G401 (cell line): ENCODE measurements around the gene C6orf136. TPM values are rescaled to one million over a fixed set of nuclear protein-coding genes. Genes with fewer than 3 reads are reported as not detected.

Source experiments
- DNase-seq: peaks from one replicate; pipeline ENCODE4 v3.0.0-alpha.2; 2015; ENCODE audit warnings: low spot score
- in situ Hi-C: cut with HindIII; loops from 2 replicates; pipeline ENCODE4 v1.10.0; 2016; ENCODE audit warnings: low sequenced_read_pairs, mixed read lengths
- total RNA-seq: library from RNA; depleted of rRNA; stranded (reverse); fragments of >200 nt; shearing (Covaris generic); gene quantifications from 2 replicates; pipeline ENCODE4 v1.2.3, GENCODE V29; 2014

The C6orf136 gene
- total RNA-seq, 1 experiment from 2014 or later: 11.7 TPM

DNA sequence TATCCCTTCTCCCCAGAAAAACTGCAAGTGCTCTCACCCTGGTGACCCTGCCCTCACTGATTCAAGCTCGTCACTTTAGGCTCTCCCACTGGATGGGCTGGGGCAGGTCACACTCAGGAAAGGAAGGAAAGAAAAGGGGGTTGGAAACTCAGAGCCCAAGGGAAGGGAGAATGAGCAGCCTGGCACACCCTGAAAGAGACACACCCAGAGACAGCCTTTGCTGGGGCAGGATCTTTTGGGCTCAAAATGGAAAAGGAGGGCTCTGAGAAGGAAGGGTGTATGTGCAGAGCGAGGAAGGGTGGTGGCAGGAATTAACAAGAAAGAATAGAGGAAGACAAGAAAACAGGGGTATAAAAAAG lies 37.0 kb downstream of the C6orf136 start:
- DNase-seq: no peak
- in situ Hi-C loops: no loop called here

DNA sequence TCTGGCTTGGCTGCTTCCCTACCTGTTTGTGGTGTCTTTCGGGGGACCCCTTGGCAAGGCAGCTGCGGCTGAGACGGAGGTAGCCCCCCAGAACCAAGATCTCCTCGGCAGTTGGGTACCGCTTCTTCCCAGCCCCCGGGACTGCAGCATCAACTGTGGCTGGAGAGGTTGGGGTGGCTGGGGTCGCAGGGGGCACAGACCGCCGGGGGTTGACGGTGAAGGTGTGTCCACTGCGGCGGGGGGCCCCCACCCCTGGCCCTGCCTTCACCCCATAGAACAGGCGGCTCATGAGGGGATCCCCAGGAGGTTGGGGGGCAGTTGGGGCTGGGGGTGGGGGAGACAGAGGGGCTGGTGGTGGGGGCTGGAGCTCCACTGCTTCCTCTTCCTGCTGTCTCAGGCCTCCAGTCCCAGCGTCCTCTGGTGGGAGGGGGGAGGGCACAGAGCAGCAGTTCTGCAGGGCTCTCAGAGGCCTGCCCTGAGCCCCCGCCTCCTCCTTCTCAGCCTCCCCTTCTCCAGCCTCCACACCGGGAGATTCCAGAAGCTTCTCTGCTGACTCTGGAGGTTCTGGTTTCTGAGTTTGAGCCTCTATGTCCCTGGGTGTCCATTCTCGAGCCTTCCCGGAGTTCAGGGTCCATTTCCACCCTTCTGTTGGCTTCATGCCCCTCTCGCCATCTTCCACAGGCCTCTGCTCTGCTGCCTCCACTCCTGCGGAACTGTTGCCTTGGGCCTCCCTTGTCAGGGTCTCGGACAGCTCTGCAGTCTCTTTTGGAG lies 37.6 kb downstream of the C6orf136 start:
- in situ Hi-C loops: no loop called here
- DNase-seq: no peak

DNA sequence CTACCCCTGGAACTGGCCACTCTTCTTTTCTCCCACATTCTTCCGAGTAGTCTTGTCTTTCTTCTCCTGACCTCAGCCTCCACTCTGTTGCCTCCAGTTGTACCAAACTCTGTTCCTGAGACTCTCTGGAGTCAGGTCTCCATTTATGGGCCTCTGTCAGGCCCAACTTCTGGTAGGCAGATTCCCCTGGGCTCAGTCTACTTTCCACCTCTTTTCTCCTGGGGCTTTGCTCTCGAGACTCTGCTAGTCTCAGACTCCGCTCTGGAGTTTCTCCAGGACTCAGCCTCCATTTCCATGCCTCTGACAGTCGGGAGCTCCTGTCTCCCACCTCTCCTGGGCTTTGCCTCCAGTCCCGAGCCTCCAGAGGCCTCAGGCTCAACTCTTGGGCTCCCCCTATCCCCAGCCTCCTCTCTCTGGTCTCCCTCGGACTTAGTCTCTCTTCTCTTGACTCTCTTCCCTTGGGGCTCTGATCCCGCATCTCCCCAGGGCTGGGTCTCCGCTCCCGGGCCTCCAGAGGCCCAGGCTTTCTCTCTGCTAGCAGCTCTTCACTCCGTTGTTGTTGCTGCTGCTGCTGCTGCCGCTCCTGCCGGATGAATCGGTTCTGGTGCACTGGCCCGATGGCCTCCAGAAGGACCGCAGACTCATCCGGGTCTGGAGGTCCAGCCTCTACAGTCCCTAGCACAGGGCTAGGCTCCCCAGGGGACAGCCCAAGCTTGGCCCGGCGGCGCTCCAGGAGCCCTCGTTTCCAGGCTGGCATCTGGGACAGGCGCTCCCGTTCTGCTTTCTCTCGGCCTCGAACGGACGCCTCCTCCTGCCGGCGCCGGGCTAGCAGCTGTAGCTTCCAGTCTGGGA lies 38.5 kb downstream of the C6orf136 start:
- no peak for DNase-seq
- in situ Hi-C loops: no loop called here

DNA sequence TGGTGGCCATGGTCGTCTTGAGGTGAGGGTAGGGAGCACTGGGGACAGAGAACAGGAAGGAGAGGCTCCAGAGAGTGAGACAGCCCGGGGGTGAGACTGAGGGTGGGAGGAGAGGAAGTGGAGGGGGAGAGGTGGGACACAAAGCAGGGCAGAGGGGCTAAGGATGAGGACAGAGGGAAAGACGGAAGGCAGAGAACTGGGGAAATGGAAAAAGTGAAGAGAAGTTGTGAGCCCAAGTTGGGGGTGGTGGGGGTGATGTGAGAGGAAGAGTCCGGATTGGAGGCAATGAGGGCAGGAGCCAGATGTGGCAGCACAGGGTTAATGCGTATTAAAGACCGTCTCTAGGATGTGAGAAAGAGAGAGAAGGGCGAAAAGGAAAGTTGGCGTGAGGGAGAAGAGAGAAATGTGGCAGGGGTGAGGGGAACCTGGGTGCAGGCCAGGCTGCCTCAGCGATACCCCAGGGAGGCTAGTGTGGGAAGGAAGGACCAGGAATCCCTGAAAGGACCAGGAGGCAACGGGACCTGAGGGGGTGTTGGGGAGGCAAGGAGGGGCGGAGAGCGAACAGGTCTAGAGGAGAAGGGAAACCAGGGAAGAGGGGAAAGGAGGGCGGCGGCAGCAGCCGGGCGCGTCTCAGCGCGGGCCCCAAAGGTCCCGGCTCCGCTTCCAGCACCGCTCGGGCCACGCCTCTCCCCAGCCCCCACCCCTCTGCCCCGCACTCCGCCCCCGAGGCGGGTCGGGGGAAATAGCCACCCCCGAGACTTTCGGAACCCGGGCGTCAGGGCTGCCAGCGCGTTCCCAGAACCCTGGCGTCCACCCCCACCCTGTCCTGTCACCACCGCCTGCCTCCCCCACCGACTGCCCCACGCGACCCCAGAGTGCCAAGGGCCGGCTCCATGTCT lies 39.3 kb downstream of the C6orf136 start, which contains the start of gene PPP1R18:
TSS of gene PPP1R18 (minus strand) at position 637 of the 899 bp plus-strand sequence. CDS start at position 10, 627 bp downstream.
- DNase-seq: peak; percentile 26
- in situ Hi-C loops: no loop called here

DNA sequence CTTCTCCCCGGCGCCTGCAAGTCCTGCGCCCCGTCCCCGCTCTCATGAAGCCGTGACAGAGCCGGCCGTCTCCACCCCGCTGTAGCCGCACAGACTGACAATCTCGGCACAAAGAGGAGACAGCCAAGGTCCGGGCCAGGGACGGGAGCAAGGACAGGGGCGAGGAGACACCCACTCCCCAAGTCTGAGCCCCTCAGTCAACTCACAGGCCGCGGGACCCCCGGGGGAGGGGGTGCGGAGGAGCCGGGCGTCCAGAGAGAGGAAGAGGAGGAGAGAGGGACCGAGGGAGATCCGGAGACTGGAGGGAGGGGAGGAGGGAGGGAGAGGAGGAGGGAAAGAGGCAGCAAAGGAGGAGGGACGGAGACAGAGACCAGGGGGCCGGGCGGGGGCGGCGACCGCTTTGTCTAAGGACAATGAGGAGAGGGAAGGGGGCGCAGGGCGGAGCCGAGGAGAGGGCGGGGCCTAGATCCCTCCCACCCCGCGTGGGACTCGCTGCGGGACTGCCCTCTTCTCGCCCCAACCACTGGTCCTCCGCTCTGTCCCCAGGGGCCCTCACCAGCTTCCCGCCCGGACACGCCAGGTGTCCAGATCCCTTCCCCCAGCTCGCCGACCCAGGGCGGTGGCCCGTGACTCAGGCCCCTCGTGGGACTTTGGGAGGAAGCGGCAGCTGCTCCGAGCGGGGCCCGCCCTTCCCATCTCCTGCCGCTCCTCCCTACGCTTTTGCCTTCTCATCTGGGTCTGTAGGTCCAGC lies 40.1 kb downstream of the C6orf136 start:
- in situ Hi-C loops: no loop called here
- DNase-seq: peak; percentile 63

DNA sequence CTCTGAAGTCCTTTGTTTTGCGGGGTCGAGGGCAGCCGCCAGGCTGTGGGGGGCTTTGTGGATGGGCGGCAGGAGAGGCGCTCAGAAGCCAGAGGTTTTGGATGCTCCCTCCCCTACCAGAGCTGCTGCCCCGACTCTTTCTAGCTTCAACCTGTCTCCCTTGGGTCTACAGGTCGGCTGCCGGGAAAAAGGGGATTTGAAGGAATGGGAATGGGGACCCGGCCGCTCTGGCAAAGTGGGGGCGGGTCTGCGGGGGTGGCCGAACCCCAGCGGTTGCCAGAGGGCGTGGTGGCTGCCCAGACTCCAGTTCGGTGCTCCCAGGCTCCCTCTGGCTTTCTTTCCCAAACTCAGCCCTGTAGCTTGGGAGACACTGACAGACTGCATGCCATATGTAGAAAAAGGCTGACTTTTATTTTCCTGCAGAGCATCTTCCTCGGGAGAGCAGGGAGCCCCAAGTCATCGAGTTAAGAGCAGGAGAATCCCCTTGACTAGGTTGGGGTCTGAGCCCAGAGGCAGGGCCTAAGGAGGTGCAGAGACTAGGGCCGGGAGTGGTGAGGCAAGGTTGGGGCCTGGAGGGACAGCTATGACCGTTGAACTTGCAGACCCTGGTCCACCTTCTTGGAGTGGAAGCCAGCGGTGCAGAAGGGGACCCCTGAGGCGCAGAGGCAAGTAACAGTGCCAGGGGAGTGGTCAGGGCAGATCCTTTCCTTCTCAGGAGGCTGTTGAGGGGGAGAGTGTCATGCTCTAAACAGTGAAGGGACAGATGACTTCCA lies 40.9 kb downstream of the C6orf136 start:
- in situ Hi-C loops: no loop called here
- DNase-seq: peak; percentile 33

DNA sequence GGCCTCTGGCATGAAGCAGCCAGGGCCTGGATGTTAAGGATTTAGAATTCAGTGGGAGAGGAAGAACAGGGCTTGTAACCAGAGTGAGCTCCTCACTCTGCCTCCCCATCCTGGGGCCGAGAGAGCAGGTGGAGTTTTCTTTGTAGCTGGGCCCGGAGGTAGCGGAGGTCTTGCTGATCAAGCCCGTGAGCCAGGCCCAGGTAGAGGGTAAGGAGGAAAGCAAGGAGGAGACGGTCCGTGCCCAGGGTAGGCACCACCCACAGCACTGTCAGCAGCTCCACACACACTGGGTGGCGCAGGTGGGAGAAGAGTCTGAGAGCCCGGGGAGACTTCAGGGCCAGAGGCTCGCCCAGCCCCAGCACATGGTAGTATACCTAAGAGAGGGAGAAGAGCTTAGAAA lies 41.6 kb downstream of the C6orf136 start:
- in situ Hi-C loops: no loop called here
- DNase-seq: no peak

DNA sequence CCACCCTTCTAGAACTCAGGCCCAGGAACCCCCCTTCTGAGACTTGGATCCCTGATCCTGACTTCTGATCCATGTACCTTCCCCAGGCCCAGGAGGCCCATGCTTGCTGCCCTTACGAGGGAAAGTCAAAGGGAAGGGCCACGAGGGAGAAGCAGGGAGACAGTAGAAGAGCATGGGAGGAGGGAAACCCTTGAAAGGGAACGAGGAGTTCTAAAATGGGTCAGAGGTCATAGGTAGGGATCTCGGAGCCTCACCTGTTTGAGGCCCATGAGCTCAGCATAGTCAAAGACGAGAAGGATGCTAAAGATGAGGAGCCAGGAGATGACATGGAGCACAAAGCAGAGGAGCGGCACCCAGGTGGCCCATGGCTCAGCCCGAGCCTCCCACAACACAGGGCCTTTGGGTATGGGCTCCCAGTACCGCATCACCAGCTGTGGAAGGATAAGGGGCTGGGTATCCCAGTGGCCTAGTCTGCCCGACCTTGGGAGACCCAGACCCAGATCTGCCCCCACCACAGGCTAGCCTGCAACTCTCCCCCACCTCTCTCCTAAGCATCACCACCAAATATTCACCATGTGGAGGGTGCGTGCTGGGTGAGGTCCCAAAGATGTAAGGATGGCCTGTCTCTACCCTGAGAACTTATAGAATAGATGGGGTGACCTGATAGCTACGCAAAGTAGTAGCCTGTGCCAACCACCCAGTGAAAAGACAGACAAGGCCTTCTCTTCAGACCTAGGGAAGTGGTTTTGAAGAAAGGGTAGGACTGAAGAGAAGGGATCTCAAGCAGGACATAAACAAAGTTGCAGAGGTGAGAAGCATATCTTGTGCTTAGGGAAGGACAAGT lies 42.3 kb downstream of the C6orf136 start:
- no peak for DNase-seq
- in situ Hi-C loops: no loop called here

DNA sequence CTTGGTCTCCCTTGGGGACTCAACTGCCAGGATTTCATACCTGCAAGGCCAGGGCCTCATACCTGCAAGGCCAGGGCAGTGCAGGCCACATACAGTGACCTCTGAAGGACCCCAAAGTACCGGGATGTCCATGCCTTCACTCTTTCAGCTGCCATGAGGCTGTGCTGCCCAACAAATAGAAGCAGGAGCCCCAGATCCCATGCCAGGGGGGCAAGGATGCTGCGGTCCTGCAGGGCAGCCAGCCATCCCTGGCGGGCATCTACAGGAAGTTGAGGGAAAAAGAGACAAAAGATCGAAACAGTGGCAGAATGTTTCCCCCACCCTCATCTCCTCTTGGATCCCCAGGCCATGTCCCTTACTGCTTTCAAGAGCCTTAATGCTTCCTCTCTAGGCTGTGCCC lies 43.1 kb downstream of the C6orf136 start:
- in situ Hi-C loops: no loop called here
- no peak for DNase-seq

DNA sequence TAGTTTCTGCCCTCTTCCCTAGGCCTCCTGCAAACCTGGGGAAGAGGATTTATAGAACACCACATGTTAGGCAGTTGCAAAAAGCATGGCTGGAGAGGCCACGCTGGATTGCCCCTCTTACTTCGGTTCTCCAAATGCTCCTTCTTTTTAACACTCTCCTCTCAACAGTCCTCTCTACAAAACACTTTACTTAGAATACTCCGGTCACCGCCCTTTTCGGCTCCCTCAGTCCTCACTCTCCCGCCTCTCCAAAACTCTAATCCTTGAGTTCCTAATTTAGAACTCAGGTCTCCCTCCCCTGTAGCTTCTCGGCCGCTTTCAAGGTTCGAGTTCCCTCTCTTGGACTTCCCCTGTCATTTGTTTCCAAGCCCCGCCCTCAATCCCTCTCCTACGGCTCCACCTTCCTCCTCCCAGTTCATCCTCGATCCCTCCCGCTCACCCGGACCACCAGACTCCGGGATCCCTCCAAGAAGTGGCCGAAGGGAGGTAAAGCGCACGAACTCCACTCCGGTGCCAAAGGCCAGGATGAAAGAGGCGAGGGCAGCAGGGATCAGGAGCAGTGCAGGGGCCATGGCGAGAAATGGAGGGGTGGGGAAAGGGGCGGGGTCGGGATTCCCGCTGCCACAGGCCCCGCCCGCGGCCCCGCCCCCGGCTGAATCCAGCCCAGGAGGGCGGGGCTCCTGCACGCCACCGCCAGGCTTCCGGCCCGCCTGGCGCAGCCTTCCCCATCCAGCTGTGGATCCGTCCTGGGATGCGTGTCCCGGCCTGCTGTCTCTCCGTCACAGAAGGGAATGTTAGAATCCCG lies 43.7 kb downstream of the C6orf136 start, which contains the start of gene NRM:
TSS of gene NRM (minus strand) at position 582 of the 805 bp plus-strand sequence. CDS start at position 572, 10 bp downstream.
- peak; percentile 84 for DNase-seq
- in situ Hi-C loops: no loop called here

DNA sequence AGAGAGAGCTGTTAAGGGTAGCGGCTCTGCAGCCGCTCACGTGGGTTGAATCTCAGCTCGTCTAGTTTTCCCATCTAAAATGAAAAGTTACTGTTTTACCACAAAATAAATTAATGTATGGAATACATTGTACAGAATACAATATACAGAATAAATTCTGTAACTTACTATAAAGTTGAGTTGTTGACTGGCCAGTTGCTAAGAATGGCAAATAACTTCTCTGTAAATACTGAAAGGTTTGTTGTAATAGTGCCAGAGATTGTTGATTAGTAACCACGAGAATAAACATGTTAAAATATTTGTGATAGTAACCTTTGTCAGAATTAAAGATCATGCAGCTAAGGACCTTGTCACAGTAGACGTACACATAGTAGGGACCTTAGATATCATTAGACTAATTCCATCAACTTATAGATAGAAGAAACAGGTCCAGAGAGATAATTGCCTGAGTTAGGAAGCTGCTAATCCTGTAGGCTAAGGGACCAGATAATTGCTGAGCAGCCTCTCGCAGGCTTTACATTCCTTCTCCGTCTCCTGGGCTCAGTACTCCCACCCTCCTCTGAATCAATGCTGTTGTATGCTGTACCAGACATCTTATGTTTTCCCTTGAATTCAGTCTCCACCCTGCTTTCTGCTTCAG lies 44.4 kb downstream of the C6orf136 start:
- in situ Hi-C loops: no loop called here
- DNase-seq: peak; percentile 17

DNA sequence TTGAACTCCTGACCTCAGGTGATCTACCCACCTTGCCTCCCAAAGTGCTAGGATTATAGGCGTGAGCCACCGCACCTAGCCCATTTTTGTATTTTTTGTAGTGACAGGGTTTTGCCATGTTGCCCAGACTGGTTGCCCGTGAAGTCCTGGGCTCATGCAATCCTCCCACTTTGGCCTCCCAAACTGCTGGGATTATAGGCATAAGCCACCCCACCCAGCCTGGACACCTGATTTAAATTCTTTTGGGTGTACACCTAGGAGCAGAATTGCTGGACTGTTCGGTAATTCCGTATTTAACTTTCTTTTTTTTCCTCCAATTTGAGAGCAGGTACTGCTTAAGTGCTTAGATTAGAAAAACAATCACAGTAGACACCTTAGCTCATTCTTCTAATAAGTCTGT lies 49.5 kb downstream of the C6orf136 start:
- DNase-seq: no peak
- in situ Hi-C loops: no loop called here

DNA sequence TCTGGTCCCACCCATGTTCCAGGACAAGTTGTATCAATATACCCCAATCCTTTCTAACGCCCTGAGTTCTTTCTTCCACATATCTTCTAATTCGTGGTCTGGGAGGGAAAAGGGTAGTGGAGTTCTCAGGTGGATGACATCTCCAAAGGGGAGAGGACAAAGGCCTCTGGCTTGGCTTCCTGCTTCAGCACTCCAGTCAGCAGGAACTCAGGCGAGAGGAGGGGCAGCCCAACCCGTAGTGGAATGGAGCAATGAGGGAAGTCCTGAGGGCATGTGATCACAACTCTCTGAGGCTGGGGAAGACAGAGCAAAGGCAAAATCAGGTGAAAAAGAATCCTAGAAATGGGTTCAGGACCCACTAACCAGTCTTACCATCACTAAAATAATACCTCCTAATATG lies 53.4 kb downstream of the C6orf136 start:
- DNase-seq: no peak
- in situ Hi-C loops: no loop called here
